Activated CD4-positive, CD25-positive, alpha-beta regulatory T cell (primary cell): Measurements from ENCODE around the gene CREB3L2.

Experiments
- DNase-seq, 4 experiments: peaks; one replicate each; lab custom pipeline; 2025; lab: John Stamatoyannopoulos, UW

CREB3L2 gene

DNA sequence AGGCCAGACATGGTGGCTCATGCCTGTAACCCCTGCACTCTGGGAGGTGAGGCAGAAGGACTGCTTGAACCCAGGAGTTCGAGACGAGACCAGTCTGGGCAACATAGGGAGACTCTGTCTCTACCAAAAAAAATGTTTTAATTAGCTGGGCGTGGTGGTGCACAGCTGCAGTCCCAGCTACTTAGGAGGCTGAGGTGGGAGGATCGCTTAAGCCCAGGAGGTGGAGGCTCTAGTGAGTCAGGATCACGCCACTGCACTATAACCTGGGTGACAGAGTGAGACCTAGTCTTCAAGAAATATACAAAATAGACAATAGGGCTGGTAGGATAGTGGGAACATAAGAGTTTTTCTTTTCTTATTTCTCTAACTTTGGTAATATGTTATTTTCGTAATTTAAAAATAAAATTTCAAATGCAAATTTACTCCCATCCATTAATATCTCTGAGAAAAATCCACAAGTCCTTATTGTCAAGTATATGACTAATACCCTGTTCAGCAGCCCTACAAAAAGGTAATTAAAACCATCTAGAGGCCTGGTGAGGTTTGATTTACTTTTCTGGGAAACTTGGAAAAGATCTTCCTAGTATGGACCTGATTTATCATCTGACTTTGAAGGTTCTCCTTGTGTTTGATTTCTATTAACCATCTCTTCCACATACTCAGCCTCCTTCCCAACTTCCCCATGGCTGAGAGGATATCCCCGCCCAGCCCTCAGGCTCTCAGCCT lies 50.0 kb downstream of the CREB3L2 start:
- no peak for DNase-seq

DNA sequence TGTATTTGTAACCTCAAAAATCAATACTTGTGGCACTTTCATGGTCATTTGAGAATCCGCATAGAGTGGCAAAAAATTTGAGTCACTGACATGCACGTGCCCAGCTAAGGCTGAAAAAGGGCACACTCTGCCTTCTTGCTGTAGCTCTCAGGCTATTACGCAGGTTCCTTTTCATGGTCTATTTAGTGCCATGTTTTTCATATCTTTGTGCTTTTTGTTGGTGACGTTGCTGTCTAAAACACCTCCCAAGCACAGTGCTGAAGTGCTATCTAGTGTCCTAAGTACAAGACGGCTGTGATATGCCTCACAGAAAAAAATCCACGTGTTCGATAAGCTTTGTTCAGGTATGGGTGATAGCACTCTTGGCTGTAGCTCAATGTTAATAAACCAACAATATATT lies 50.9 kb downstream of the CREB3L2 start:
- DNase-seq, result no peak

DNA sequence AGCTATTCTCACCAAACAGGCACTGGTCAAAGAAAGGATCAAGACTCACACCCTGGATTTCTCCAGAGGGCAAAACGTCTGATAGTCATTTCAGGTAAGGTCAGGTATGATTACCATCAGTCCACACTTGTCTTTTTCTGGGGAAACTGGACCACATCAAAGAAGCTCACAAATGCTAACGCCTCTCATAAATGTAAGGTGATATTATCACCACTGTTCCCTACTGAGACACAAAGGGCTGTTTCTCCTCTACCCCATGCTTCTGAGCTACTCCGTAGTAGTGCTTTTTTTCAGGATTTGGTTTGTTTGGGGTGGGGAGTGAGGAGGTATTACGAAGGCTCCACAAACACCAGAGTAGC lies 51.6 kb downstream of the CREB3L2 start:
- no peak for DNase-seq

DNA sequence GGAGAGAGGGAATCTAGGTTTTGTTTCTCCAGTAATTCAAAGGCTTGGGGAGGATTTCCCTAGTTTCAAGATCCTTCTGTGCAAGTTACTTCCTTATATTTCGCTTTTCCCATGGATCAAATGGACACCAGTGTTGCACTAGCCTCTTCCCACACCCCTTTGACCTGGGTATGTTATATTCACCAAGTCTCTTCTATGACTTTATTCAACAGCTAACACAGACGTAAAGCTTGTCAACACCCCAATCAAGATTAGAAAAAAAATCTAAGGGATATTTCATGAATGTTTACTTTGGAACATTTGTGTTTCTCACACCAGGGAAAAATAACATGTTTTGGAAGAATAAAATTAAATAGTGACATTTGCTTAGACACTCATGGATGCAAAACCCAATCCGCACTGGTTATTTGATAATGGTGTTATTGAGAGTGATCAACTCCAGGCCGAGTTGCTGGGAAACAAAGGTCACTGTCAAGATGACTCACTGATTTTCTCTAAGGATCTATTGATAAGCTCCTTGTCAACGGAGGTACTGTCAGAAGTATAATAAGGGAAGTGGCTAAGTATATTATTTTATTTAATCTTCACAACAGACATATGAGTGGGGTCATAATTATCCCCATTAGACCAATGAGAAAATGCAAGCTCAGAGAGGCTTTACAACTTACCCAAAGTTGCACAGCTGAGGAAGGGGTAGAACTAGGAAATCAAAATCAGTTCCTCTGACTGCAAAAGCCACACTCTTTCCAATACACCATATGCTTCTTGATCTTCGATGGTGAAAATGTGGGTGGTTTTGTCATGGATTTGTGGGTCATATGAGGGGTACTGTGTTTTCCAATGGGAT lies 52.2 kb downstream of the CREB3L2 start:
- no peak for DNase-seq

DNA sequence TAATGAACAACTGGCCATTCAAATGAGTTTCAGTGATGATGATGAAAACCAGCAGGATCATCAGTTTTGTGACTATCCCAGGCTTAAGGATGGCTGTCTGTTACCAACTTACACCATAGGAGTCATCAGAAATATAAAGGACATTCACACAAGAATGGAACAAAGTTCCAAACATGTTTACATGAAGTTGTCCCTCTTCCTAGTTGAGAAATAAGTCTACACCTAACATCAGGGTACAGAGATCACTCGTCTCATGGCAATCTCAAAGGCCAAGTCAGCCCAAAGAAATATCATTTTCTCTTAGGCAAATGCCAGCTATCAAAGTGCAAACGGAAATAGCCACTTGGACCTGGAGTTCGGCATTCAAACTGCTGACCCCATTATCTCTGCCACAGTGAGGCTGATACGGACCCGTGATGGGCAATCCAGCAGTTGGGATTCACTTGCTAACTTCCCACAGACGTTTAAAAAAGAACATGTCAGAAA lies 53.0 kb downstream of the CREB3L2 start:
- DNase-seq, result no peak

DNA sequence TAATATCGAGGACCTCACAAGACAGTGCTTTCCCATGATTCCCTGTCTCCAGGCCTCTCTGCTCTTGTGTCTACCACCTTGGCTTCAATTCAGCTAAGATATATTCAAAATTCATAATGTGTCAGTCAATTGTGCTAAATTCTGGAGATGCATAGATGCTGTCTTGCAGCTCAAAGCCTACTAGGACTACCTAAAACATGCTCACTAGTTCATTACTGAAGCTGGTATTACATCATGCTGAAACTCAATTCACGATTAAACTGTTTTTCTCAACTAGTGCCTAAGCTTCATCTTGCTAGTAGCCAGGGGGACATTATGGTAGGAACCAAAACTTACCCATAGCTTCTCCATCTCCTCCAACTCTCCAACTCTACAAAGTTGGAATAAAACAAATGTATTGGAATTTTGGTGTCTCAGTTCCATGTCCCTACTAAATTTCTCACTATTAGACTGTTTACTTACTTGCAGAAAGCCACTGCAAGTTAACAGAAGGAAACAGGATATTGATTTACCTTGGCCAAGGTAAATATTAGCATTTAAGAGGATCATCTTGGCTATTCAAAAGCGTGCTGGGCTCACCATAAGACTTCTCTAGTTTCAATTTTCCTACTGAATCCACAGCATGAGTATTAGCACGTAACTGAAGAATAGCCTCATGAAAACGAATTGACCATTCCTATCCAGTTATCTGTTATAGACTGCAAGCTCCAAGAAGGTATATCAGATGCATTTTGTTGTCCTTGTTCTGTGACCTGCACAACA lies 53.6 kb downstream of the CREB3L2 start:
- no peak for DNase-seq

DNA sequence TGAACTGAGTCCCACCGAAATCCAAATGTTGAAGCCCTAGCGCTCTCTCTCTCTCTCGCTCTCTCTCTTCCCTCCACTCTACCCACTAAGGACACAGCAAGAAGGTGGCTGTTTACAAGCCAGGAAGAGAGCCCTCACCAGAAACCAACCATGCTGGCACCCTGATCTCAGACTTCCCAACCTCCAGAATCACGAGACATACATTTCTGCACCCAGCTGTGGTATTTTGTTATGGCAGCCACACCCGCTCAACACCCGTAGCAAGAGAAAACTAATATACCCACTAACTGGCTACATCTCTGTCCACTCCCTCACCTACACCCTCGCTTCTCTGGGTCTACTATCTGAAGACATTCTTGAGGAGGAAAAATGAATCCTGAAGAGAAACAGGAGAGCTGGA lies 54.8 kb downstream of the CREB3L2 start:
- no peak for DNase-seq

DNA sequence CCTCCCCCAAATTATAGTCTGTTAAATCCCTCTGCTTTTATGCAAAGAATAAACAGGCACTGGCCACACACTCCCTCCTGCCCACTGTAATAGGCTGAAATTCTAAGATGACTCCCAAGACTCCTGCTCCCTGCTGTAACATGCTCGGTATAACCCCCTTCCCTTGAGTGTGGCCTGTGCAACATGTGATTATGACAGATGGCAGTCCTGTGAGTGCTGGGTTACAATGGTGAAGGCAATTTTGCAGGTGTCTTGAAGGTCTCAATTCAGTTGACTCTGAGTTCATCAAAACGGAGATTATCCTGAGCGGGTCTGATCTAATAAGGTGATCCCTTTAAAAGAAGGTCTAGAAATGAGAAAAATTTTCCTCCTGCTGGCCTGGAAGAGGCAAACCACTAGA lies 55.9 kb downstream of the CREB3L2 start:
- DNase-seq, result no peak

DNA sequence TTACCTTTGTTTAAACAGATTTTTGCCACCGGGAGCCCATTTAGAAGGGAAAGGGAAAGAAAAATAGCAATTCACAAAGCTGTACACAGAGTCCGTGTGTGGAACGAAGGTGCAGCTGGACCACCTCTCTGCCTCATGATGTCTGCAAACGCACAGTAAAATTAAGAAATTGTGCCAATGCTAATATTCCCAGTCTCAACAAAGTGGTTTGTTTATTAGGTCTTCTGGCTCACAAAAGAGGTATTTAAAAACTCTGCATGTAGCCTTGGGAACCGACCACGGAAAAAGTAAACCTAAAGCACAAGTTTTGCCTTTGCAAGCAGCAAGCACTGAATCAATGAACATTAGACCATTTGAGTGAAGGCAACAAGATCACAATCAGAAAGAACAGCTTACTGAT lies 57.7 kb downstream of the CREB3L2 start:
- DNase-seq, result no peak

DNA sequence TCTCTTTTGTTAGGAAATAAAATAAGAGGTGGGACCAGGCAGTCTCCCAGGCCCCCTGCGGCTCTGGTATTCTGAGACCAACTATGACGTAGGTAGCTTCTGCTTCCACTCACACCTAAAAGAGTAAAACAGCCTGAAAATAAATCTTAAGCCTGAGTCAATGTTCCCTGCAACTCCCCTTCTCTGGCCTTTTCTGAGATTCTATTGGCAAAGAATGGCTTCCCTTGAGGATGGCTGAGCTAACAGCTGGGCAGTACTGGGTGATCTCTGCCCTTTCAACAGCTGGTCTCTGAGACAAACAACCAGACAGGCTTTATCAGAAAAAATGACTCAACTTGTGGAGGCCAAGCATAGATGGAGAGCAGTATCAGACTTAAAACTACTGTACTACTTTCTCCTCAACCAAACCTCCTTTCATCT lies 58.7 kb downstream of the CREB3L2 start:
- DNase-seq, result no peak

DNA sequence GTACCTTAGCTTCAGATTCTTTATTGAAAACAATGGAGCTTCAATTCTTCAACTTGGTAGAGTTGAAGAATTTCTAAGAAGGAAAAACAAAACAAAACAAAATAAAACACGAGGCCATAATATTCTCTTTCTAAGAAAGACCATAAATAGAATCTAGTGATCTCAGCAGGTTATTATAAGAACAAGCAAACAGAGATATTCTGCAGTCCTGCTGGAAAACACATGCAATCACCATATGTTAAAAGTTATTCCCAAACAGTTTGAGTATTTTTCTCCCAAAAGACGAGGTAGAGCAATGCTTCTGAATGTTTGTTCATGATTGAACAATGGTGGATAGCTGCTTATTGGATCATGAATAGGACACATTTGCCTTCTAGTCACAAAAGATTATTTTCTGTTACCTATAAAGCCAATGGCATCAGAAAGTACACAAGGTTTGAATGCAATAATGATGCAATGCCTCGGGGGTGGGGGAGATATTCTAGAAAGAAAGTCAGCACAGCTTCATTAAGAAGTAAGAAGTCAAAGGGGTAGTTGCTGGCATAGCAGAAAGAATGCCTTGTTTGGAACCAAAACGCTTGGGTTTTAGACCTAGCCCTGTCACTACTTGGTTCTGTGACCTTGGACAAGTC lies 59.3 kb downstream of the CREB3L2 start:
- no peak for DNase-seq

DNA sequence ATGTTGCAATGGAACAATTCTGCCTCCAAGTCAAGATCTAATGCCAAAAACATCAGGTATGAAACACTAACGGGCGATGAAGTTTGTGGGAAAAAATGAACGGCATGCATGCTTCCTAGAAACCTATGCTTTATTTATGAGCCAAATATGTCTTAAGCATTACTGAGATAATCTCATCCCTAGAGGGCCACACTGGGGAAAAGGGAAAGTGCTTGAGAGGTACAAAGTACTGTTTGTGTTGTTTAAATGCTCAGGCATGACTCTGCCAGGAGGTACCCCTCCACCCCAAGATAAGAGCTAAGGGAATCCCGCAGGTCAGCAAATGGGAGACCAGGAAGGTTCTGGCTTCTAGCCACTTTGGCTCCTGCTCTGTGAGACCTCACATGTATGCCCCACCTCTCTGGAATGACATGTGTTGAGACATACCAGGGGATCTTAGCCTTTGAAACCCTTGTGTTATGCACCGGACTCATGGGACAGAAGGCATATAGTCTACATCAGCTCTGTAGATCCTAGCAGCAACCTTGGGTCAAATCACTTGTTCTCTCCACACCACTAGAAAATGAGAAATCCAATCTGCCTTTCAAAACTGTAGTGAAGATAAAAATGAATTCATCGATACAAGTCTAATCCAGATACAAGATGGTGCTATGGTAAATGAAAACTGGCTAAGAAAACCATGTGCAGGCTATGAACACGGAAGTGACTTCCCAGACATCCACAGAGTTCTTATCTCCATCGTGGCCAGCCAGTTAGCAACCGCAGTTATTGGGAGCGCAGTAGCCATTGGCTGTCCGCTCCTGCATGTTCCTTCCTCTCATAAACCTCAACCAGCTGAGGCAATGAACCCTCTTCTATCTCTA lies 61.0 kb downstream of the CREB3L2 start:
- DNase-seq, result no peak

DNA sequence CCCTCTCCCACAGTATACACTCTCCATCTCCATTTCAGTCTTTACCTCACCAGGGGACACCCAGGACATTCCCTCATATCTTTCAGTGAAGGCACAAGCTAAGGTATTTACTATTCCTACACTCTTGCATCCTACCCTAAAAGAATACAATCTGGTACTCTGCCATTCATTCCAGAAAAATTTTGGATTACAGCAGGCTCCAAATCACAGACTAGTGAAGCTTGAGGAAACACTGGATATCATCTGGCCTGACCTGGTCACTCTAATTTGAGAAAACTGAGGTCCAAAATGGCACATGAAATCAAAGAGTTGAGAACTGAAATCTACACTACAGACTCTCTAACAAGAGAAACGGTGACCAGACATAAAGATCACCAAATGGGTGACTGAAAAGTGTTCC lies 61.7 kb downstream of the CREB3L2 start:
- DNase-seq, result no peak

DNA sequence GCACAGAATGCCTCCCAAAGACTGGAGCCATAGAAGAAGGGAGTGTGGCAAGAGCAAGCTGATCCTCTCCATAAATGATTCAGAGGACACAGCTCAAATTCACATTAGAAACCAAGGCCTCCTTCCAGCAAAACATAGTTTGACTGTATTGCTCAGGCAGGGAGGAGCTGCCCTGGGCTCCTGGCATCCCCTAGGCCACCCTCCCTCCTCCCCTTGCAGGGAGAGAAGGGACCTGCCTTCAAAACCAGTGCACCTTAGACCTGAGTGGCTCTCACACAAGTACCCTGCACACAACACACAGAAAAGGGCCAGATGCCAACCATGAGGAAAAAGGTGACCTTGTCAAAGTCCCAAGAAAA lies 64.7 kb downstream of the CREB3L2 start:
- no peak for DNase-seq

DNA sequence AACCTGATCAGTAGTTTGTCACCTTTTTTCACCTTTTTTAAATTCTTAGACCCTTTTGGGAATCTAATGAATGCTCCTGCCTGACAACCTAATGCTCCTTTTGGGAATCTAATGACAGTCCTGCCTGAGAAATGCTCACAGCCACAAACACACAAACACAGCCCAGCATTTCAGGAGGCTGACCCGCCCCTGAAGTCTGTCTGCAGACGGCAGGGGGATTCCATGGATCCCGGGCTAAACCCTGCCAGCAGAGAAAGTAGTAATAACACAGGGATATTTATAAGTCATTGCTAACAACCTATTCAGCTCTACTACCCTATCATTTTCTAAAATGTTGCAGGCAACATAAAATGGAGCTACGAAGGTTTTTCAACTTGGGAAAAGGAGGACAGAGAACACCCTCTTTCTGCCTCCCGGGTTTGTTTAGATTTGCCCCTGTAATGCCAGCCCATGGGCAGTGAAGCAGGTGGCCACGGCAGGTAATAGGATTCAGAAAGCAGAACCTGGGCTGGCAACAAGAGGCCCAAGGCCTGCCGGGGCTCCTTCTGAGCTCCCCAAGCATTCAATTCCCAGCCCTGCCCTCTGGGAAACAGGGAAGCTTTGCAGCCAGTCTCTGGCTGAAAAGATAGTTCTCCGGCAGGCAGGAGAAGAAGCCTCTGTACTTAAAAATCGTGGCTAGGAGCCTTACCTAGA lies 65.2 kb downstream of the CREB3L2 start:
- DNase-seq, result no peak

DNA sequence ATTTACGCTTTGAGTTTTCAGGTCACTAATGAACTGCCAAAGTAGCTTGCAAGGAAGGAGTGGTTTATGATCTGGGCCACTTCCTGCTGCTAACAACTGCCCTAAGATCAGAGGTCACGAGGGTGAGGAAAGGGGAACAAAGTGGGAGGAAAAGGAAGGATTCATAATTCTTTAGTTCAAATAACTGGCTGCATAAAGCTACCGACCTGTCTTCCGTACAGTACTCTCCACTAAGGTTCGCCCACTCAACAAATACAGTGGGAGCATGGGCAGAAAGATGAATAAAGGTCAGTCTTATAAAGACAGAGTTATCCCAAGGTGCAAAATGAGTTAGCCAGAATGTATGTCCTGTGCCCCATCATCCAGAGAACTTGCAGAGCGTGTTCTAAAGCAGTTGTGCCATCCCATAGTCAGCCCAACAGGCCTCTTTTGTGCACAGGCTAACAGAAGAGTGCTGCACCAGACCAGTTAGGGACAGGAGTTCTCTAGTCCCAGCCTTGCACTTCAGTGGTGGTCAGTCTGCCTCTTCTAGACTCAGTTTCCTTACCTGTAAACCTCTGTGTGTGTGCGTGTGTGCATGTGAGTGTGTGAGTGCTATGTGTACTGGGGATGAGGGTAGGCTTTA lies 65.9 kb downstream of the CREB3L2 start:
- no peak for DNase-seq

DNA sequence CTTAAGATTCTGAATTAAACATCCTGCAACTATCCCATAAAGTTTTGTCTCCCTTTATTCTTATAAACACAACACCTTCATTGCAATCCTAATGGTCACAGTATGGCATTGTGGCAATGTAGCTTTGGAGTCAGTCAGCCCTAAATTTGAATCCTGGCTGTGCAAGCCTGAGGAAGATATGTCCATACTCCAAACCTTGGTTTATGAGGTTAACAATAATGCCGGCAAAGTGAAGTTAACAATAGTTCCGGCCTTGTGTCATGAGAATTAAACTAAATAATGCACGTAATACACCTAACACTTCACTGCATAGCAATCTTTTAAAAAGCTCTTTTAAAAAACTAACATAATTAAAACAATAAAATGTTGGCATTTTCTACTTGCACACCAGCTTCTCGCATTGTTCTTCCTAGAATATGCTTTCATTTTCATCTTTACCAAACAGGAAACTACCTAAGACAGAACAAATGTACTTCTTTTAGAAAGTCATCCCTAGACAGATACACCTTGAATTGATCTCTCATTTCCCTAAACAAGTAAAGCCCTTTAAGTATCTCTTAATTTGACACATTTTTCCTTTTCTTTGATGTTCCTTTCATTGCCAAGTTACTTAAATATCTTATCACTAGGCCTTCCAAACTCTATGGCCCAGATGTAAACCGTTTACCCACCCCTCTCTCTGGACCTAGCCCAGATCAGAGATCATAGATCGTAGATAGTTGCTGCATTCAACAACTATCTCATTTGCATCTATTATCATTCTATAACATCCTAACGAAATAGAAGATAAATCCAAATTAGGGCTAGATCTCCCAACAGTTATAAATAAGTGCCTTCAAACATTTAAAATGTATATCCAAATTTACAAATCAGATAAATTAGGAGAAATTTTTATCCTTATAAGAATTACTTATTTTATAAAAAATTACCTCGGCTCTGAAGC lies 66.7 kb downstream of the CREB3L2 start:
- no peak for DNase-seq

DNA sequence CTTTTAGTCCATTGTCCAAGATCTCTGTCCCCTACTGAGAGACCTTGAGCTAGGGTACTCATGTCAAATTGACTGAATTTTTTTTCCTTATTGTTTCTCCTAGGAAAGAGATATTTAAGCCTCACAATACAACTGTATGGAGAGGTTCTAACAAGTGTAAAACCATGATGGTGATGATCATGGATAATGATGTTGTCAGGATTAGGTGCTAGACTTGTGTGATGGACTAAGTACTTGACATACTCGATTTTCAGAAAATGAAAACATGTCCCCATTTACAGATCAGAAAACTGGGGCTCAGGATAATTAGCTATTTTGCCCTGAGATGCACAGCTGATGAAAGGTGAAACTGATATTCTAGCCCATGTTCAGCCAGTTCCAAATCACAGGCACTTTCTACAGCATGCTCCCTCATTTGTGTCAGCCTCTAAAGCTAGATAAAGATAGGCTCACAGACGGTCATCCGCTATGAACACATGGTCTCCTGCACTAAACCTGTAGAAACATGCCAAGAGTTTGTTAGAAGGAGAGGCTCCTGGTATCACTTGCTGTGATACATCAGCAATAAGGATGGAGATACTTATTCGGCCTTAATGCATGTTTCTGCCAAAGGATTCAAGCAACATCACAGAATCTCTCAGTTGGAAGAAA lies 67.6 kb downstream of the CREB3L2 start:
- DNase-seq, result no peak
